A549 (cell line): ENCODE data around the gene KCNQ1OT1.

Source experiments
- CBX2 ChIP-seq: fragments of 200-600 bp; sonication (generic); IDR thresholded peaks from 2 replicates; pipeline ENCODE4 v1.6.1; 2016; ENCODE audit warnings: low read depth, mild to moderate bottlenecking, borderline replicate concordance
- EP300 ChIP-seq, 2 experiments: fragments of >200 bp; sonication (Bioruptor Twin); formaldehyde crosslinking; IDR thresholded peaks; 2 replicates in 1 of 2; 3 replicates in 1 of 2; pipeline ENCODE4 v1.6.1; 2016 to 2017
- MAX ChIP-seq: IDR thresholded peaks from 2 replicates; pipeline ENCODE4 v1.6.1; 2012
- POLR2A ChIP-seq: IDR thresholded peaks from 2 replicates; pipeline ENCODE4 v1.6.1; 2012; ENCODE audit warnings: mild to moderate bottlenecking, low read length
- POLR2AphosphoS2 ChIP-seq: conservative IDR thresholded peaks from 2 replicates; pipeline ENCODE4 v1.6.1; 2012; ENCODE audit warnings: low read length, improper control_type of control experiment, inconsistent platforms
- RARB ChIP-seq: fragments of 250-450 bp; sonication (Bioruptor Pico); IDR thresholded peaks from 2 replicates; pipeline ENCODE4 v1.8.0; 2021; ENCODE audit warnings: mild to moderate bottlenecking, moderate library complexity
- RNF2 ChIP-seq: fragments of 200-600 bp; sonication (generic); IDR thresholded peaks from 2 replicates; pipeline ENCODE4 v1.6.1; 2016; ENCODE audit warnings: low read depth, mild to moderate bottlenecking, antibody characterized with exemption, moderate library complexity, borderline replicate concordance
- TF ChIP-seq, protein P1 (sequence below): fragments of >200 bp; sonication (Bioruptor Twin); formaldehyde crosslinking; IDR thresholded peaks from 3 replicates; pipeline ENCODE4 v1.5.1; 2016

DNA sequence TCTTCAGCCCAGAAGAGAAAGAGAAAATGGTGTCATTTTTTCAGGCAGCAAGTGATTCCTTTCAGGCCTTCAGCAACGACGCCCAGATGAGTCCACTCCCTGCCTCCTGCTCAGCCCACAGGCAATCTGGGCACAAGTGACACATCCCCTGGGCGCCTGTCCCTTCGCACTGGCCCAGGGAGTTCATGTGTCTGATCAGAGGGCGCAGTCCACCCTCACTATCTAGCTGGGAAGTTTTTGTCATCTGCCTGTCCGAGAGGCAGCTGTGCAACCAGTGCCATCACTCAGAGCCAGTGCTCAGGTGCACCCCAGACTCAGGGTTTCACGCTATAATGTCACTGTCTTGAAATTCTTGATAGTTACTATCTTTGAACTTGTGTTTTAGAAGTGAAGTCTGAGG is 1.4 kb upstream of the KCNQ1OT1 start:
- TF ChIP-seq, protein P1, sequence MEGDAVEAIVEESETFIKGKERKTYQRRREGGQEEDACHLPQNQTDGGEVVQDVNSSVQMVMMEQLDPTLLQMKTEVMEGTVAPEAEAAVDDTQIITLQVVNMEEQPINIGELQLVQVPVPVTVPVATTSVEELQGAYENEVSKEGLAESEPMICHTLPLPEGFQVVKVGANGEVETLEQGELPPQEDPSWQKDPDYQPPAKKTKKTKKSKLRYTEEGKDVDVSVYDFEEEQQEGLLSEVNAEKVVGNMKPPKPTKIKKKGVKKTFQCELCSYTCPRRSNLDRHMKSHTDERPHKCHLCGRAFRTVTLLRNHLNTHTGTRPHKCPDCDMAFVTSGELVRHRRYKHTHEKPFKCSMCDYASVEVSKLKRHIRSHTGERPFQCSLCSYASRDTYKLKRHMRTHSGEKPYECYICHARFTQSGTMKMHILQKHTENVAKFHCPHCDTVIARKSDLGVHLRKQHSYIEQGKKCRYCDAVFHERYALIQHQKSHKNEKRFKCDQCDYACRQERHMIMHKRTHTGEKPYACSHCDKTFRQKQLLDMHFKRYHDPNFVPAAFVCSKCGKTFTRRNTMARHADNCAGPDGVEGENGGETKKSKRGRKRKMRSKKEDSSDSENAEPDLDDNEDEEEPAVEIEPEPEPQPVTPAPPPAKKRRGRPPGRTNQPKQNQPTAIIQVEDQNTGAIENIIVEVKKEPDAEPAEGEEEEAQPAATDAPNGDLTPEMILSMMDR = no peak
- TF ChIP-seq MAX (no peak), RNF2 (no peak), POLR2AphosphoS2 (no peak), POLR2A (no peak), RARB (no peak), CBX2 (no peak), EP300 (IDR thresholded peaks at IDR 0.05) (no peak)
